Left kidney (tissue), 2 donors: Measurements from ENCODE around the gene PSMG3. TPM values are rescaled to one million over a fixed set of nuclear protein-coding genes. Genes with fewer than 3 reads are reported as not detected.
"Not testable (repeated sequence)": the region's sequence is repeated elsewhere in the genome, so short reads cannot be mapped to it uniquely, and the experiment has no call there.

Experiments
- DNase-seq: peaks from one replicate; pipeline ENCODE4 v3.0.0-alpha.2; 2013
- polyA plus RNA-seq: library from polyadenylated mRNA; unstranded; fragments of 120-200 nt; gene quantifications from one replicate; pipeline ENCODE4 v1.2.1, GENCODE V29; 2013; ENCODE audit not compliant: insufficient read length

PSMG3 gene
- polyA plus RNA-seq, 1 donor, result 31.5 TPM

- DNase-seq, result no peak
Measured at GRCh38 chr7:1535100-1535458, 34.8 kb downstream of the PSMG3 start.

GRCh38 chr7:1534330-1535099 is 35.3 kb downstream of the PSMG3 start:
- DNase-seq, result no peak

DNA sequence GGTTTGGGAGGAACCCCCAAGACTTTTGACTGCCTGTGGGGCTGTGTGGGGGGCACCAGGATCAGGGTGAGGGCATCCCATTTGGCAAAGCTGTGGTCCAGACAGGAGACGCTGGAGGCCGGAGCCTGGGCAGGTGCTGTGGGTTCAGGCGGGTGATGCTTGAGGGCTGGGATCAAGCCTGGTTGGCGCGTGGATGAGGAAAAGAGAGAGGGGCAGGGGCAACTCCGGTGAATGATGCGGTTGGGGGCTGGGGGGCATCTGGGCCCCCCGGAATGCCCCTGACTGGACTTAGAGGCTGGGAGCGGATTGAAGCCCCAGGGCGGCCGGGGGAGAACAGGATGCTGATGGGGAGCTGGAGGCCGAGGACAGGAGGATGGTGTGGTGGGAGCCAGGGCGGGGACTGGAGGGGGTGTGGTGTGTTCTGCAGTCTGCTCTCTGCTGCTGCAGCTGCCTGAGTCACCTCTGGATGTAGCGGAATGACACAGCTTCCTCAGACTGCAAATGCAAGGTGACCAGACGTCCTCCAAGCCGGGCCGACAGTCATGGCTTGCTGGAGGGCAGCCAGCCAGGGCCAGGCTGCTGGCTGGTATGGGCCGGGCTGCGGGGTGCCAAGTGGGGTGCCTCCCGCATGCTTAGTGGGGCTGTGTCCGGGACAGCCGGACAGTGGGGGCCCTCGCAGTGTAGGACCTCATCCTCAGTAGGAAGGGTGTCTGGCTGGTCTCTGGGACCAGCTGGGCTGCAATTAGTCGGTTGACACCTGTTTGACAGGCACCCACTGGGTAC is 36.1 kb downstream of the PSMG3 start:
- no peak for DNase-seq

DNA sequence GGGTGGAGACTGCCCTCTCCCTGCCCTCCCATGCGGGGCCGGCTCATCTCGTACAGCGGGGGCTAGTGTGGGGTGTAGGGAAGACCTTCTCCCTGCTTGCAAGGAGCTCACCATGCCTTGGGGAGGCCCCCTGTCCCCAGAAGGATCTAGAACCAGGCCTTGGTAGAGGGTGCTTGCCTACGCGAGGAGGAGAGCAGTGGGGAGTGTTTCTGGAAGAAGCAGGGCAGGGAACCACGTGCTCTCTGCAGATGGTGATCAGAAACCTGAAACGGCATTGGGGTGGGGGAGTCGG is 36.6 kb downstream of the PSMG3 start:
- DNase-seq, result no peak

DNA sequence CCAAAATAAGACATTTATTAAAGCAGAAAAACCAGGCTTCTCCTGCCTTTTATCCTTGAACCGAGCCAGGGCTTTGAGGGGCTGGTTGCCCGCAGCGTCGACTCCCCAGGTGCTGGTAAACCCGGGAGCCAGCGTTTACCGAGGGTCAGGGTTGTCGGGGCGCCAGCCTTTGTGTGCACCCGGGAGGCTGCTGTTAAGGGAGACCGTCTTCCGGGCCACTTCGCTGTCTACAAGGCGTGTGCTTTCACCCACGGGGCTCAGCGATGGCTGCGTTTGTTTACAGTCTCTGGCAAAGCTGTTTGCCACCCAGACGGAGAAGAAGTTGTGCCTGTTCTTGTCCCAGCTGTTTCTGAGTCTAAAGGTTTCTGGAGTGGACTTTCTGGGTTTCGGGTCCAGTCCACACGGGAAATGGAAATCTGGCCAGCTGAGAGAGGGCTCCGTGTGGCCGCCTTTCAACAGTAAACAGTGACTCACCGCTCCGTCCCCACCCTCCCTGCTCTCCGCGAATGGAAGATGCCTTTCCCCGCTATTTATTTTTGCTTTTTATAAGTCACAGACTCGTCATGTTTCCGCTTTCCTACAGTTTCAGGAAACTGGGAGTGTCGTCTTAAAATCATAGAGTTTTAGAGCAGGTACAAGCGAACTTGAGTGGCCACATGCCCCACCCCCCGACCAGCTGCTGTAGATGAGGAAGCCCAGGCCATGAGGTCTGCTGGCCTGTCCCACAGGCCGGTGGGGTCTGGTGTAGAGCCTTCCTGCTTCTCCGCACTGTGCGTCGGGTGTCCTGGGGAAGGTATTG is 37.2 kb downstream of the PSMG3 start:
- DNase-seq, result no peak

DNA sequence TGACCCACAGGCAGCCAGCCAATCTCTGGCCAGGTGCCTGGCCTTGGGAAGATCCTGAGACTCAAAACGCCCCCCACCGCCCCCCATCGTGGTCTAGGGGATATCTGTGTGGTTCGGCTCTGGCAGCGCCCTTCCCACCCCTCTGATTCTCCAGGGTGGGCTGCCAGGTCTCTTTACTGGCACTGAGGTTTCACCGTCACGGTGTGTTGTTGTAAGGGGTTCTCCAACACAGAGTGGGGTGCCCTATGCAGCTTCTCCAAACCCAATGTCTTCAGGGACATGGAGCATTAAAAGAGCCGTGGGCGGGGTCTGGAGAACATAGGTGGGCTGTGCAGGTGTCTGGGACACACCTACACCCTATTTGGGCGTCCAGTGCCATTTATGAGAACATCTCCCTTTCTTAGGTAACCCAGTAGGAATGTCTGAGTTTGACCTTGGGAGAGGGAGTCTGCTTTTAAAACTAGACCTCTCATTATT is 37.8 kb downstream of the PSMG3 start:
- no peak for DNase-seq

DNA sequence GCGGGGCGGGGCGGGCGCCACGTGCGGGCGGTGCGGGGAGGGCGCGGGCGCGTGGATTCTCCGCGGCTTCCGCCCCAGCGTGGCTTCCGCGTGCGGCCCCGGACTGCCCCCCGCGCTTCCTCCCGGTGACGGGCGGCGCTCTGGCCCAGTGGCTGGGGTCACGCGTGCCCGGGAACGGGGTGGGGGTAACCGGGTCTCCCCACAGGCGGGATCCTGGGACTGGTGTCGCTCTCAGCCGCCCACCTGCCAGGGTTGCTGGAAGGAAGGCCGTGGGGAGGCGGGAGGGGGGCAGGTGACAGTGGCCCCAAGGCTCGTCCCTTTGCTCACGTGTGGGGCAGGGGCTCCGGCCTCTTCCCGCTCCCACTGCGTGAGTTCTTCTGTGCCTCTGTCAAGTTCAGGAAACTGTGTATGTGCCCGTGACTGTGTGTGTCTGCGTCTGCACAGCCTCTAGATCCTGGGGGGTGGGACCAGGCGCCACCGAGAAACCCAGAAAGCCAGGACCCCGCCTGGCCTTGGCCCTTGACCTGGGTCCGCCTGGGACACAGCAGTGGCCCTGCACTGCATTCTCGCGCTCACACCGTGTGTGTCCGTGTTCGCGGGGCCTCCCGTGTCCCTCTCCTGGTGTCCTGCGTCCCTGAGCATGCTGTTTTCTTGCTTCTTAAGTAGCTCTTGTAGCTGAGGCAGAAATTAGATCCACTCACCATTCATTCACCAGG is 38.4 kb downstream of the PSMG3 start:
- no peak for DNase-seq

GRCh38 chr7:1530946-1531262 is 38.9 kb downstream of the PSMG3 start:
- DNase-seq, result no peak

DNA sequence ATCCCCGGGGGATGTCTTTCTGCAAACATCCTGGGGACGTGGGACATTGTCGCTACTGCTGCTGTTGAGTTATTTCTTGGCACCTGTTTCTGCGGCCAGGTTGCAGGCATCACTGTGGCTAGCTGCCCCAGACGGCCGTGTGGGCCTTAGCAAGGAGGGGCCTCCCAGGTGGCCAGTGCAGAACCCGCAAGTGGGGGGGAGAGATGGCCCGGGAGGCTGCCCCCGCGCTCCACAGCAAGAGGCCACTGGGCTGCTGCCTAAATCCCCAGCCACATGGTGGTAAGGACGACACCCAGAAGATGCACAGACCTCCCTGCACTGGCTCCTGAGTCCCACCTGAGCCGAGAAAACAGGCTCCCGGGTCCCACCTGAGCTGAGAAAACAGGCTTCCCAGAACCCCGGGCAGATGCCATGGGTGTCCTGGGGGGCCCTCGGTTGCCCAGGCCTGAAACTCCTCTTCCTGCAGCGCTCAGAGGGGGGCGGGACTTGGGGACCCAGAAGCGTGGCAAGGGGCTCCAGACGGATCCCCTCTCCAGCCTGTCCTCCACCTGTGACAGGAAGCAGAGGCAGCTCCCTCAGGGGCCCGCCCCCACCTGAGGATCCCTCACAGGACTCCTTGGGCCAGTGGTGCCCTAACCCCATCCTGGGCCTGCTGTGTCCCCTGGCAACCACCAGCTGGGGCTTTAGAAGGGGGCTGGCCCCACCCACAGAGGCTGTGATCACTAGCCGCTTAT is 40.3 kb downstream of the PSMG3 start:
- DNase-seq, result no peak

DNA sequence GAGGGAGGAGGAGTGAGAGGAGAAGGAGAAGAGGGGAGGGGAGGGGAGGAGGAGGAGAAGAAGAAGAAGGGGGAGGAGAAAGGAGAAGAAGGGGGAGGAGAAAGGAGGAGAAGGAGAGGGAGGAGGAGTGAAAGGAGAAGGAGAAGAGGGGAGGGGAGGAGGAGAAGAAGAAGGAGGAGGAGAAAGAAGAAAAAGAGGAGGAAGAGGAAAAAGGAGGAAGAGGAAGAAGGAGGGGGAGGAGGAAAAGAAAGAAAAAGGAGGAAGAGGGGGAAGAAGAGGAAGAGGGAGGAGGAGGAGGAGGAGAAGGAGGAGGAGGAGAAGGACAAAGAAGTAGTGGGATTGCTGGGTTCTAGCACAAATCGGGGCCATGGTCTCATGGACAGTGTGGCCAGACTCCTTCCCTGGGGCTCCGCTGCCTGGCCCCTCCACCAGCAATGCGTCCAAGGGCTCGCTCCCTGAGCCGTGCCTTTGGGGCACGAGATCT is 43.5 kb downstream of the PSMG3 start:
- DNase-seq, result no peak

DNA sequence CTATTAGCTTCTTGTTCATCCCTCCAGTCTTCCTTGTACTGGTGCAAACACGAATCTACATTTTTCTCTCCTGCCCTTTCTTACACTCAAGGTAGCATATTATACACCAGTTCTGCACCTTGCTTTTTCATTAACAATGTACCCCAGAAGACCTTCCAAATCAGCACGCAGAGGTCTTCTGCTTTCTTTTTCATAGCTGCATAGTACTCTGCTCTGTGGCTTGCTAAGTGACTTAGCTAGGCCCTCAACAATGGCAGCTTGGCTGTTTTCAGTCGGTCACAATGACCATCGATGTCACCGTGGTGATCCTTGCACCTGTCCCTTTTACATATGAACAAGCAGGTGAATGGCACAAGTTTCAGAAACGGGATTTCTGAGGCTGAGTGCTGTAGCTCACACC is 44.4 kb downstream of the PSMG3 start:
- no peak for DNase-seq

- DNase-seq, result no peak
Measured at GRCh38 chr7:1523844-1524243, 46.0 kb downstream of the PSMG3 start.

DNA sequence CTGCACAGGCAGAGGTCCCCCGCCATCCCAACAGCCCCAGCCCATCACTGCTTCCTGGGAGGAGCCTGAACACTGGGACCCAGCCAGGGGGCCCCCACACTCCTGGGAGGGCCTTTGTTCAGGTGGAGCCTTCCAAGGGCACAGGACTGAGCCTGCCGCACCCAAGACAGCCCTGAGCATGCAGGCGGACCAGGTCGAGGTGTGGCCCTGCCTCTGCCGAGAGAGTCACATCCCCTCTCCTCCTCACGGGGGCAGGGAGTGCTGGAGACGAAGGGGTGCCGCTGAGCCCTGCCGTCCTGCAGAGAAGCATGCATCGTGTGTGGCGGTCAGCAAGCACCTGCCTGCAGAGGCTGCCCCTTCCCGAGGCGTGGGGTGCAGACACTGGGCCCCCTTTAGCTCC is 46.6 kb downstream of the PSMG3 start:
- no peak for DNase-seq

DNA sequence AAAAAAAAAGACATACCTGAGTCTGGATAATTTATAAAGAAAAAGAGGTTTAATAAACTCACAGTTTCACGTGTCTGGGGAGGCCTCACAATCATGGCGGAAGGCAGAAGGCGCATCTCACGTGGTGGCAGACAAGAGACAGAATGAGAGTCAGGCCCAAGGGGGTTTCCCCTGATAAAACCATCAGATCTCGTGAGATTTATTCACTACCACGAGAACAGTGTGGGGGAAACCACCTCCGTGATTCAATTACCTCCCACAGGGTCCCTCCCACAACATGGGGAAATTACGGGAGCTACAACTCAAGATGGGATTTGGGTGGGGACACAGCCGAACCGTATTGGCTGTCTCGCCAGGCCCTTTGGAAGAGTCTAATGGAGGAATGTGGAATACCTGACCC is 48.4 kb downstream of the PSMG3 start:
- no peak for DNase-seq

DNA sequence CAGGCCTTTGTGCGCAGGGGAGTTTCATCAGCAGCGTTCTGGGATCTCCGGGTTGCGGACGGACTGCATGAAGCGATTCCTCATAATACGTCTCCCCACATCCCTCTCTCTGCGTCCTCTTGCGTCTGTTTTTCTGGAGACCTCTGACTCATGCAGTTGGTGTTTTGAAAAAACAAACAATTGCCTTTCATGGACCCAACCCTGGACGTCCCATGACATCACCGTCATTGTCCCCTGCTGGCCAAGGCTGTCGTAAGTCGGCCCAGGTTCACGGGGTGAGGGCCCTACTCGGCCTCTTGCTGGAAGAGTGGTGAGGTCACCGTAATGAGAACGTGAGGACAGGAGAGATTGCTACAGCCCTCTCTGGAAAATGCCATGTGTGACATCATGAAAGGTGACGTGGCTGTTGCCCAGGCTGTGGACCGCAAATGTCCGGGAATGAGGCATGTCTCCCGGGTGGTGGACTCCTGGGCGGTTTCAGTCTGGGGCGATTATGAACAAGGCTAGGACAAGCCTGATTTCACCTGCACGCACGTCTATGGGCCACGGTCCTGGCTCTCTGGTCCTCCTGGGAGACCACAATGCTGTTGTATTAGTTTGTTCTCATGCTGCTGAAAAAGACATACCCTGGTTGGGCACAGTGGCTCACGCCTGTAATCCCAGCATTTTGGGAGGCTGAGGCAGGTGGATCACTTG is 49.1 kb downstream of the PSMG3 start:
- no peak for DNase-seq

DNA sequence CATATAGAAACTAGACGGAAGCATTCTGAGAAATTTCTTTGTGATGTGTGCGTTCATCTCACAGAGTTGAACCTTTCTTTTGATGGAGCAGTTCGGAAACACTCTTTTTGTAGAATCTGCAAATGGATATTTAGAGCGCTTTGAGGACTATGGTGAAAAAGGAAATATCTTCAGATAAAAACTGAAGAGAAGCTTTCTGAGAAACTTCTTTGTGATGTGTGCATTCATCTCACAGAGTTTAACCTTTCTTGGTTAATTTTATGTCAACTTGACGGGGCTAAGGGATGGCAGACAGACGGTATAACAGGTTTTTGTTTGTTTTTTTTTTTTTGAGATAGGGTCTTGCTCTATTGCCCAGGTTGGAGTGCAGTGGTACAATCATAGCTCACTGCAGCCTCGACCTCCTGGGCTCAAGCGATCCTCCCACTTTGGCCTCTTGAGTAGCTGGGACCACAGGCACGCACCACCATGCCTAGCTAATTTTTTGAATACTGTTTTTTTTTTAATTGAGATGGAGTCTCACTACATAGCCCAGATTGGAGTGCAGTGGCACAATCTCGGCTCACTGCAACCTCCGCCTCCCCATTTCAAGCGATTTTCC is 50.4 kb downstream of the PSMG3 start:
- not testable (repeated sequence) for DNase-seq
